Neural crest cell (in vitro differentiated cells): ENCODE results near the gene PIWIL4. TPM values are rescaled to one million over a fixed set of nuclear protein-coding genes. Genes with fewer than 3 reads are reported as not detected.
"Not testable (repeated sequence)": the region's sequence is repeated elsewhere in the genome, so short reads cannot be mapped to it uniquely, and the experiment has no call there.

Source experiments
- DNase-seq: peaks from one replicate; pipeline ENCODE4 v3.0.0; 2021; ENCODE audit warnings: low read depth, mixed read lengths, low spot score
- H3K27ac Mint-ChIP-seq: one replicate; pipeline ENCODE4 v1.8.0; 2021; ENCODE audit warnings: mild to moderate bottlenecking, mixed read lengths; ENCODE audit not compliant: unreplicated experiment
- H3K27me3 Mint-ChIP-seq: 2 replicates; pipeline ENCODE4 v1.8.0; 2021; ENCODE audit warnings: low read depth, mild to moderate bottlenecking, mixed read lengths
- H3K36me3 Mint-ChIP-seq: 2 replicates; pipeline ENCODE4 v1.8.0; 2021; ENCODE audit warnings: low read depth, mild to moderate bottlenecking, mixed read lengths
- H3K4me1 Mint-ChIP-seq: 2 replicates; pipeline ENCODE4 v1.8.0; 2021; ENCODE audit warnings: mixed read lengths
- H3K4me3 Mint-ChIP-seq: one replicate; pipeline ENCODE4 v1.8.0; 2021; ENCODE audit warnings: mild to moderate bottlenecking, mixed read lengths
- H3K9me3 Mint-ChIP-seq: 2 replicates; pipeline ENCODE4 v1.8.0; 2021; ENCODE audit warnings: mixed read lengths
- total RNA-seq: library from RNA; stranded (reverse); gene quantifications from 2 replicates; pipeline ENCODE4 v1.2.1, GENCODE V29; 2021
- TF ChIP-seq, protein P1 (sequence below): fragments of 200-600 bp; sonication (generic); conservative IDR thresholded peaks from 2 replicates; pipeline ENCODE4 v1.5.0; 2021; ENCODE audit warnings: antibody characterized with exemption, mild to moderate bottlenecking

PIWIL4 gene
- total RNA-seq, 1 donor from 2014 or later: 0.72 TPM

- Mint-ChIP-seq H3K4me3 (no peak overlapping the region), H3K4me1 (peaks cover 10% of the 10 kb centered on the region), H3K36me3 (no peaks in the 10 kb centered on the region), H3K27ac (no peak overlapping the region), H3K9me3 (no peaks in the 10 kb centered on the region), H3K27me3 (no peaks in the 10 kb centered on the region)
- TF ChIP-seq, protein P1, sequence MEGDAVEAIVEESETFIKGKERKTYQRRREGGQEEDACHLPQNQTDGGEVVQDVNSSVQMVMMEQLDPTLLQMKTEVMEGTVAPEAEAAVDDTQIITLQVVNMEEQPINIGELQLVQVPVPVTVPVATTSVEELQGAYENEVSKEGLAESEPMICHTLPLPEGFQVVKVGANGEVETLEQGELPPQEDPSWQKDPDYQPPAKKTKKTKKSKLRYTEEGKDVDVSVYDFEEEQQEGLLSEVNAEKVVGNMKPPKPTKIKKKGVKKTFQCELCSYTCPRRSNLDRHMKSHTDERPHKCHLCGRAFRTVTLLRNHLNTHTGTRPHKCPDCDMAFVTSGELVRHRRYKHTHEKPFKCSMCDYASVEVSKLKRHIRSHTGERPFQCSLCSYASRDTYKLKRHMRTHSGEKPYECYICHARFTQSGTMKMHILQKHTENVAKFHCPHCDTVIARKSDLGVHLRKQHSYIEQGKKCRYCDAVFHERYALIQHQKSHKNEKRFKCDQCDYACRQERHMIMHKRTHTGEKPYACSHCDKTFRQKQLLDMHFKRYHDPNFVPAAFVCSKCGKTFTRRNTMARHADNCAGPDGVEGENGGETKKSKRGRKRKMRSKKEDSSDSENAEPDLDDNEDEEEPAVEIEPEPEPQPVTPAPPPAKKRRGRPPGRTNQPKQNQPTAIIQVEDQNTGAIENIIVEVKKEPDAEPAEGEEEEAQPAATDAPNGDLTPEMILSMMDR: no peak
- DNase-seq: no peak
These were observed 37.3 kb downstream of the PIWIL4 start for GRCh38 chr11:94604482-94604881.

- no peaks in the 10 kb centered on the region for H3K27me3 Mint-ChIP-seq
- H3K36me3 Mint-ChIP-seq: peaks cover 24% of the 10 kb centered on the region
These were observed 46.0 kb downstream of the PIWIL4 start for GRCh38 chr11:94613120-94613519.

GRCh38 chr11:94623120-94623735, 56.1 kb downstream of the PIWIL4 start:
- peaks cover 4% of the 10 kb centered on the region for H3K4me1 Mint-ChIP-seq
- H3K9me3 Mint-ChIP-seq: peaks cover 6% of the 10 kb centered on the region
- H3K27ac Mint-ChIP-seq: no peak overlapping the region
- DNase-seq: peak; percentile 59
- H3K27me3 Mint-ChIP-seq: no peaks in the 10 kb centered on the region
- no peak overlapping the region for H3K4me3 Mint-ChIP-seq
- TF ChIP-seq, protein P1: peak; percentile 93
- peaks cover 5% of the 10 kb centered on the region for H3K36me3 Mint-ChIP-seq

More at GRCh38 chr11:94613120-94613519, 46.0 kb downstream of the PIWIL4 start:
- Mint-ChIP-seq H3K27ac (no peak overlapping the region), H3K9me3 (peaks cover 21% of the 10 kb centered on the region), H3K4me1 (no peaks in the 10 kb centered on the region), H3K4me3 (no peak overlapping the region)
- TF ChIP-seq, protein P1: no peak
- no peak for DNase-seq

- H3K27ac Mint-ChIP-seq, H3K36me3 Mint-ChIP-seq, H3K9me3 Mint-ChIP-seq, H3K27me3 Mint-ChIP-seq, H3K4me1 Mint-ChIP-seq, H3K4me3 Mint-ChIP-seq, DNase-seq: not testable (repeated sequence)
These were observed 58.3 kb downstream of the PIWIL4 start for GRCh38 chr11:94625422-94625821.

- not testable (repeated sequence) for H3K27me3 Mint-ChIP-seq, H3K9me3 Mint-ChIP-seq, H3K36me3 Mint-ChIP-seq, DNase-seq, H3K4me1 Mint-ChIP-seq, H3K4me3 Mint-ChIP-seq, H3K27ac Mint-ChIP-seq
These were observed 59.9 kb downstream of the PIWIL4 start for GRCh38 chr11:94627003-94627560.

DNA sequence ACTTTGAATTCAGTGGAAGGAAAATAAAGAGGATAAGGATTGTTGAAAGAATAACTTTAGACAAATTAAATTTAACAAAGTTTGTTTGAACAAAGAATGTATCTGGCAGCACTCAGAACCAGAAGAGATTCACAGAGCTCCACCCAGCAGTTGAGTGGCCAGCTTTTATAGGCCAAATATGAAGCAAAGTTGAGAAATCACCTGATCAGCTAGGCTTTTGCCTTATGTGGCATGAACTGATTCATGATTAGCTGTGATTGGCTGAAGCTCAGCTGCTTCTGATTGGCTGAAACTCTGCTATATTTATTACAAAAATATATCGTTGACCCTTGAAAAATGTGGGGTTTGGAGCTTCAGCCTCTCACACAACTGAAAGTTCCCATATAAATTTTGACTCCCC, 62.6 kb downstream of the PIWIL4 start:
- Mint-ChIP-seq H3K27me3 (no peaks in the 10 kb centered on the region), H3K4me1 (no peaks in the 10 kb centered on the region), H3K9me3 (peaks cover 6% of the 10 kb centered on the region), H3K36me3 (peaks cover 5% of the 10 kb centered on the region), H3K27ac (no peak overlapping the region), H3K4me3 (no peak overlapping the region)
- no peak for DNase-seq
- TF ChIP-seq, protein P1: no peak
